Tibial artery (tissue), 4 donors: ENCODE data around the gene EPB41L5.
"Not testable (repeated sequence)": the region's sequence is repeated elsewhere in the genome, so short reads cannot be mapped to it uniquely, and the experiment has no call there.

Experiments used
- DNase-seq, 2 donors: peaks; one replicate each; pipeline ENCODE4 v3.0.0-alpha.2; 2019
- H3K27ac ChIP-seq, 2 donors: fragments of 200-600 bp; sonication (generic) in 1 of 2; 1 replicate in 1 of 2; 2 replicates in 1 of 2; pipeline ENCODE4 v1.5.1; 2018 to 2019; ENCODE audit warnings: mild to moderate bottlenecking in 1 of 2
- H3K27me3 ChIP-seq, 2 donors: fragments of 200-600 bp; sonication (generic) in 1 of 2; one replicate each; pipeline versions ENCODE4 v1.5.1 to v1.6.0; 2016 to 2019
- H3K36me3 ChIP-seq, 3 donors: fragments of 200-600 bp; sonication (generic) in 2 of 3; one replicate each; pipeline ENCODE4 v1.5.1; 2016 to 2019; ENCODE audit warnings: mild to moderate bottlenecking in 2 of 3
- H3K4me1 ChIP-seq, 4 donors: fragments of 200-600 bp; sonication (generic) in 2 of 4; 1 replicate in 3 of 4; 2 replicates in 1 of 4; pipeline ENCODE4 v1.5.1; 2016 to 2019
- H3K4me3 ChIP-seq, 2 donors: fragments of 200-600 bp; sonication (generic) in 1 of 2; 1 replicate in 1 of 2; 2 replicates in 1 of 2; pipeline ENCODE4 v1.5.1; 2018 to 2019; ENCODE audit warnings: mild to moderate bottlenecking in 2 of 2
- H3K9me3 ChIP-seq, 3 donors: fragments of 200-600 bp; sonication (generic) in 1 of 3; one replicate each; pipeline ENCODE4 v1.5.1; 2016 to 2019
- intact Hi-C: fragments of 100-400 bp; cut with DNase I; formaldehyde crosslinking; loops from one replicate; pipeline ENCODE4 v1.15.0; 2023; ENCODE audit warnings: low total_unique reads
- TF ChIP-seq, protein P1 (sequence below), 2 experiments: fragments of 200-600 bp in 1 of 2; fragments of 450-650 bp in 1 of 2; IDR thresholded peaks; one replicate each; pipeline ENCODE4 v1.5.1; 2017 to 2019; ENCODE audit warnings: antibody characterized with exemption in 2 of 2, mild to moderate bottlenecking in 1 of 2, moderate library complexity in 1 of 2

EPB41L5 gene

DNA sequence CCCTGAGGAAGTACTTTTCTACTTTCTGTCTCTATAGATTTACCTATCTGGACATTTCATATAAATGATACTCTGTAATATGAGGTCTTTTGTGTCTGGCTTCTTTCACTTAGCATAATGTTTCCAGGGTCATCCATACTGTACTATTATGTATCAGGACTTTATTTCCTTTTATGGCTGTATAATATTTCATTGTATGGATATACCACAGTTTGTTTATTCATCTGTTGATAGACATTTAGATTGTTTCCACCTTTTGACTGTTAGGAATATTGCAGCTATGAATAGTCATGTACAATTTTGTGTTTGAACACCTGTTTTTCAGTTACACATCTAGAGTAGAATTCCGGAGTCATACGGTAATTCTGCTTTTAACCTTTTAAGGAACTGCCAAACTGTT, 136.5 kb downstream of the EPB41L5 start:
- no peaks in the 10 kb centered on the region for H3K4me1 ChIP-seq
- no peak overlapping the region for H3K4me3 ChIP-seq
- H3K36me3 ChIP-seq: peaks cover 23 to 40% (median 28%) of the 10 kb centered on the region in 3 donors
- DNase-seq: no peak
- H3K9me3 ChIP-seq: peaks cover 0 to 22% (median 10%) of the 10 kb centered on the region in 3 donors
- TF ChIP-seq, protein P1, sequence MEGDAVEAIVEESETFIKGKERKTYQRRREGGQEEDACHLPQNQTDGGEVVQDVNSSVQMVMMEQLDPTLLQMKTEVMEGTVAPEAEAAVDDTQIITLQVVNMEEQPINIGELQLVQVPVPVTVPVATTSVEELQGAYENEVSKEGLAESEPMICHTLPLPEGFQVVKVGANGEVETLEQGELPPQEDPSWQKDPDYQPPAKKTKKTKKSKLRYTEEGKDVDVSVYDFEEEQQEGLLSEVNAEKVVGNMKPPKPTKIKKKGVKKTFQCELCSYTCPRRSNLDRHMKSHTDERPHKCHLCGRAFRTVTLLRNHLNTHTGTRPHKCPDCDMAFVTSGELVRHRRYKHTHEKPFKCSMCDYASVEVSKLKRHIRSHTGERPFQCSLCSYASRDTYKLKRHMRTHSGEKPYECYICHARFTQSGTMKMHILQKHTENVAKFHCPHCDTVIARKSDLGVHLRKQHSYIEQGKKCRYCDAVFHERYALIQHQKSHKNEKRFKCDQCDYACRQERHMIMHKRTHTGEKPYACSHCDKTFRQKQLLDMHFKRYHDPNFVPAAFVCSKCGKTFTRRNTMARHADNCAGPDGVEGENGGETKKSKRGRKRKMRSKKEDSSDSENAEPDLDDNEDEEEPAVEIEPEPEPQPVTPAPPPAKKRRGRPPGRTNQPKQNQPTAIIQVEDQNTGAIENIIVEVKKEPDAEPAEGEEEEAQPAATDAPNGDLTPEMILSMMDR (IDR thresholded peaks at IDR 0.05): no peak
- H3K27ac ChIP-seq: no peak overlapping the region
- no peaks in the 10 kb centered on the region for H3K27me3 ChIP-seq
- intact Hi-C loops: no loop called here

DNA sequence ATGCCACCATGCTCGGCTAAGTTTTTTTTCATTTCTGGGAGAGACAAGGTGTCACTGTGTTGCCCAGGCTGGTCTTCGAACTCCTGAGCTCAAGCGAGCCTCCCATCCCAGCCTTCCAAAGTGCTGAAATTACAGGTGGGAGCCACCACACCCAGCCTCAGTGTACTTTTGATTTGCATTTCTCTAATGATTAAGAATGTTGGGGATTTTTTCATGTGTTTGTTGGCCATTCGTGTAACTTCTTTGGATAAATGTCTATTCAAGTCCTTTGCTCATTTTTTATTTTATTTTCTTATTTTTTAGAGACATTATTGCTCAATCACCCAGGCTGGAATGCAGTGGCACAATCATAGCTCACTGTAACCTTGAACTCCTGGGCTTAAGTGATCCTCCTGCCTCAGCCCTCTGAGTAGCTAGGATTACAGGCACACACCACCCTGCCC, 137.2 kb downstream of the EPB41L5 start:
- Histone ChIP-seq H3K27me3 (no peaks in the 10 kb centered on the region), H3K36me3 (peaks cover 25 to 45% (median 34%) of the 10 kb centered on the region in 3 donors), H3K9me3 (peaks cover 0 to 26% (median 10%) of the 10 kb centered on the region in 3 donors), H3K27ac (no peak overlapping the region), H3K4me3 (no peak overlapping the region), H3K4me1 (no peaks in the 10 kb centered on the region)
- TF ChIP-seq, protein P1 (IDR thresholded peaks at IDR 0.05): no peak
- intact Hi-C loops: no loop called here
- no peak for DNase-seq

DNA sequence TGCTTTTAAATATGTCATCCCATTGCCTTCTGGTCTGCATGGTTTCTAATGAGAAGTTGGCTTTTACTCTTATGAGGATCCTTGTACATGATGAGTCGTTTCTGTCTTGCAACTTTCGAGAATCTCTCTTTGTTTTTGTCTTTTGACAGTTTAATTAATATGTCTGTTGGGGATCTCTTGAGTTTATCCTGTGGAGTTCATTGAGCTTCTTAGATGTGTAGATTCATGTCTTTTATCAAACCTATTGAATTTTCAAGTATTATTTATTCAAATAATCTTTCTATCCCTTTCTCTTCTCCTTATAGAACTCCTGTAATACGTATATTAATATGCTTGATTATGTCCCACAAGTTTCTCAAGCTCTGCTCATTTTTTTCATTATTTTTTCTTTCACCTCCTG, 142.4 kb downstream of the EPB41L5 start:
- Histone ChIP-seq H3K4me1 (no peaks in the 10 kb centered on the region), H3K27me3 (no peaks in the 10 kb centered on the region), H3K27ac (no peak overlapping the region), H3K9me3 (peaks cover 0 to 23% (median 10%) of the 10 kb centered on the region in 3 donors), H3K4me3 (no peak overlapping the region), H3K36me3 (peaks cover 23 to 27% (median 25%) of the 10 kb centered on the region in 3 donors)
- DNase-seq: no peak
- intact Hi-C loops: no loop called here
- TF ChIP-seq, protein P1 (IDR thresholded peaks at IDR 0.05): no peak

DNA sequence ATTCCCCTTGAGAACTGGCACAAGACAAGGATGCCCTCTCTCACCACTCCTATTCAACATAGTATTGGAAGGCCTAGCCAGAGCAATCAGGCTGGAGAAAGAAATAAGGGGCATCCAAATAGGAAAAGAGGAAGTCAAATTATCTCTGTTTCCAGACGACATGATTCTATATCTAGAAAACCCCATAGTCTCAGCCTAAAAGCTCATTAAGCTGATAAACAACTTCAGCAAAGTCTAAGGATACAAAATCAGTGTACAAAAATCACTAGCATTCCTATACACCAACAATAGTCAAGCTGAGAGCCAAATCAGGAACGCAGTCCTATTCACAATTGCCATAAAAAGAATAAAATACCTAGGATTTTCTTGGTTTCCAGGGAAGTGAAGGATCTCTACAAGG, 145.8 kb downstream of the EPB41L5 start:
- H3K9me3 ChIP-seq, H3K4me1 ChIP-seq, H3K27me3 ChIP-seq, H3K27ac ChIP-seq, H3K4me3 ChIP-seq, intact Hi-C loops, DNase-seq: not testable (repeated sequence)
- H3K36me3 ChIP-seq: peaks cover 17 to 30% (median 24%) of the 10 kb centered on the region in 3 donors

DNA sequence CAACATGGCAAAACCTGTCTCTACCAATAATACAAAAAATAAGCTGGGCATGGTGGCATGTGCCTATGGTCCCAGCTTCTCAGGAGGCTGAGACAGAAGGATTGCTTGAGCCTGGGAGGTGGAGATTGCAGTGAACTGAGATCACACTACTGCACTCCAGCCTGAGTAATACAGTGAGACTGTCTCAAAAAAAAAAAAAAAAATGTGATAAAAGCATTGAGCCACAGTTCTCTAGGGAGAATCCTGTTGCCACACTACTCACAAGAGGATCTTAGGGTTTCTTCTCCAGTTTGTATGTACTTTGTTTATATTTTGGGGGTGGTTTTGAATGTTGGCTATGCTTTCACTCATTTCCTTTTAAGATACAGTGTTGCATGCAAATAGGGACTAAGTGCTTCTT, 148.3 kb downstream of the EPB41L5 start:
- TF ChIP-seq, protein P1 (IDR thresholded peaks at IDR 0.05): no peak
- H3K27ac ChIP-seq: no peak overlapping the region
- H3K9me3 ChIP-seq: no peaks in the 10 kb centered on the region
- no peaks in the 10 kb centered on the region for H3K4me1 ChIP-seq
- no peaks in the 10 kb centered on the region for H3K27me3 ChIP-seq
- intact Hi-C loops: no loop called here
- H3K36me3 ChIP-seq: peaks cover 4 to 15% (median 6%) of the 10 kb centered on the region in 3 donors
- no peak overlapping the region for H3K4me3 ChIP-seq
- no peak for DNase-seq

DNA sequence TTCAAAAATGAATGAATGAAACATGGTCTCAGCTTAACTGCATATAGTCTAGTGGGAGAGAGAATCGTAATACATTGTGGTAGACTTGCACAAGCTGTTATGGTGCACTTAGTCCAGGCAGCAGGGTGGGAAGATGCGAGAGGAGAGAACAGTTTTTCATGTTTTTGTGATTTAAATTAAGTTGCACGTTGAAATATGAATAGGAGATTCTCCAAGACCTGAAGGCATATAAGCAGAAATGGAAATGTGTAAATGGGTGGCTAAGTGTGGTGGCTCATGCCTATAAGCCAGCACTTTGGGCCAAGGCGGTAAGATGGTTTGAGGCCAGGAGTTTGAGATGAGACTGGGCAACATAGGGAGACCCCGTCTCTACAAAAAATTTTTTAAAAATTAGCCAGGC, 149.8 kb downstream of the EPB41L5 start:
- TF ChIP-seq, protein P1 (IDR thresholded peaks at IDR 0.05): no peak
- H3K4me1 ChIP-seq: no peaks in the 10 kb centered on the region
- intact Hi-C loops: no loop called here
- H3K9me3 ChIP-seq: no peaks in the 10 kb centered on the region
- H3K27ac ChIP-seq: no peak overlapping the region
- DNase-seq: no peak
- no peak overlapping the region for H3K4me3 ChIP-seq
- no peaks in the 10 kb centered on the region for H3K27me3 ChIP-seq
- peaks cover 0 to 11% (median 8%) of the 10 kb centered on the region in 3 donors for H3K36me3 ChIP-seq
